RWPE2 (cell line): Measurements from ENCODE around the gene ZNF425.
A peak's percentile ranks its signal among the peaks of the same experiment; 100 is the strongest.
"Not testable (repeated sequence)": the region's sequence is repeated elsewhere in the genome, so short reads cannot be mapped to it uniquely, and the experiment has no call there.

Source experiments
- ATAC-seq: fragments of 200-7000 bp; cut with Tn5 transposase; 3 replicates; pipeline ENCODE4 v1.9.1; 2021; ENCODE audit warnings: low read depth
- DNase-seq: peaks from one replicate; pipeline ENCODE4 v3.0.0-alpha.2; 2020; ENCODE audit warnings: low spot score
- H3K27ac ChIP-seq: fragments of 450-650 bp; 2 replicates; pipeline ENCODE4 v1.5.1; 2017; ENCODE audit warnings: mild to moderate bottlenecking; ENCODE audit not compliant: poor library complexity, severe bottlenecking
- H3K27me3 ChIP-seq: fragments of 250-450 bp; sonication (Bioruptor Pico); 2 replicates; pipeline ENCODE4 v1.5.1; 2021; ENCODE audit warnings: mild to moderate bottlenecking, moderate library complexity; ENCODE audit not compliant: insufficient read depth, poor library complexity, severe bottlenecking
- H3K36me3 ChIP-seq: fragments of 250-450 bp; sonication (Bioruptor Pico); 2 replicates; pipeline ENCODE4 v1.5.1; 2020; ENCODE audit warnings: low read depth, mild to moderate bottlenecking, moderate library complexity
- H3K4me1 ChIP-seq: fragments of 250-450 bp; sonication (Bioruptor Pico); 2 replicates; pipeline ENCODE4 v1.5.1; 2021; ENCODE audit warnings: mild to moderate bottlenecking, moderate library complexity; ENCODE audit not compliant: insufficient read depth, poor library complexity, severe bottlenecking
- H3K4me3 ChIP-seq: fragments of 250-450 bp; sonication (Bioruptor Pico); 2 replicates; pipeline ENCODE4 v1.5.1; 2021; ENCODE audit warnings: mild to moderate bottlenecking, moderate library complexity; ENCODE audit not compliant: severe bottlenecking
- H3K9me3 ChIP-seq: fragments of 250-450 bp; sonication (Bioruptor Pico); 2 replicates; pipeline ENCODE4 v1.5.1; 2021; ENCODE audit warnings: mild to moderate bottlenecking, moderate library complexity; ENCODE audit not compliant: severe bottlenecking
- TF ChIP-seq, protein P1 (sequence below): fragments of 450-650 bp; IDR thresholded peaks from one replicate; pipeline ENCODE4 v1.5.1; 2017; ENCODE audit warnings: mild to moderate bottlenecking, moderate library complexity; ENCODE audit not compliant: poor library complexity, severe bottlenecking

Gene ZNF425

DNA sequence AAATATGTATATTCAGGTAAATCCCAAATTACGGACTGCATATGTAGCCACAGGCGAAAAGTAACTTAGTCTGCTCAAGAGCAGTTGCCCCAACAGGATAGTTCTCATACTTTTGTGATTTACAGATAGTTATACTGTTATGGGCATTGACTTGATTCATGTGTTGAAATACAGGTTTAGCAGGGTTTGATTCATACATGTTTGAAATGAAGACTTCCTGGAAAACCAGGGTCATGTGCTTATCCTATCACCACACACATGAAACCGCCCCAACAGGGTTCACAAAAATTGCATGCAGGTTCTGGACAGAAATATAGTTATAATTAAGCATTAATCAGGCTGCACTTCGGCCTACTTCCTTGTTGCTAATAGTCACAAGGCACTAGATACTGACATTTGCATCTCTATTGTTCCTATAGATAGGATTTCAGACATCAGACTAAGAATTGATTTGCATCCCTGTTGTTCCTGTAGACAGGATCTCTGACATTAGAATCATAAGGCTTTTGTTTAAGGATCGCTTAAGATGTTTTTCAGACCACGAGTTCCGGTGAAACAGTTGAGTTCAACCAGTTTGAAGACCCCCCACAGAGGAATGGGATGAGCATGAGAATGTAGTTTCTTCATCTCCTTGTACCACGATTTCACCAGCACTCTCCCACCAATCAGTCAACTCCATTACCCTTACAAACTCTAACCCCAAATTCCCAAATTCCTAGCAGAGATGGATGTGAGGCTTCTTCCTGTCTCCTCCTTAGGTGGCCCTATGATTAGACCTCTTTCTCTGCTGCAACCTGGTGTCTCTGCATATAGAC, 19.1 kb upstream of the ZNF425 start:
- peaks cover 24% of the 10 kb centered on the region for H3K4me1 ChIP-seq
- TF ChIP-seq, protein P1, sequence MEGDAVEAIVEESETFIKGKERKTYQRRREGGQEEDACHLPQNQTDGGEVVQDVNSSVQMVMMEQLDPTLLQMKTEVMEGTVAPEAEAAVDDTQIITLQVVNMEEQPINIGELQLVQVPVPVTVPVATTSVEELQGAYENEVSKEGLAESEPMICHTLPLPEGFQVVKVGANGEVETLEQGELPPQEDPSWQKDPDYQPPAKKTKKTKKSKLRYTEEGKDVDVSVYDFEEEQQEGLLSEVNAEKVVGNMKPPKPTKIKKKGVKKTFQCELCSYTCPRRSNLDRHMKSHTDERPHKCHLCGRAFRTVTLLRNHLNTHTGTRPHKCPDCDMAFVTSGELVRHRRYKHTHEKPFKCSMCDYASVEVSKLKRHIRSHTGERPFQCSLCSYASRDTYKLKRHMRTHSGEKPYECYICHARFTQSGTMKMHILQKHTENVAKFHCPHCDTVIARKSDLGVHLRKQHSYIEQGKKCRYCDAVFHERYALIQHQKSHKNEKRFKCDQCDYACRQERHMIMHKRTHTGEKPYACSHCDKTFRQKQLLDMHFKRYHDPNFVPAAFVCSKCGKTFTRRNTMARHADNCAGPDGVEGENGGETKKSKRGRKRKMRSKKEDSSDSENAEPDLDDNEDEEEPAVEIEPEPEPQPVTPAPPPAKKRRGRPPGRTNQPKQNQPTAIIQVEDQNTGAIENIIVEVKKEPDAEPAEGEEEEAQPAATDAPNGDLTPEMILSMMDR, result no peak
- no peak overlapping the region for H3K4me3 ChIP-seq
- H3K36me3 ChIP-seq, result peaks cover 7% of the 10 kb centered on the region; the same call in 1 of the 2 replicates
- peak; percentile 78 for ATAC-seq
- peak overlapping the region; percentile 84 for H3K27ac ChIP-seq
- DNase-seq, result no peak
- no peaks in the 10 kb centered on the region for H3K27me3 ChIP-seq
- H3K9me3 ChIP-seq, result no peaks in the 10 kb centered on the region

DNA sequence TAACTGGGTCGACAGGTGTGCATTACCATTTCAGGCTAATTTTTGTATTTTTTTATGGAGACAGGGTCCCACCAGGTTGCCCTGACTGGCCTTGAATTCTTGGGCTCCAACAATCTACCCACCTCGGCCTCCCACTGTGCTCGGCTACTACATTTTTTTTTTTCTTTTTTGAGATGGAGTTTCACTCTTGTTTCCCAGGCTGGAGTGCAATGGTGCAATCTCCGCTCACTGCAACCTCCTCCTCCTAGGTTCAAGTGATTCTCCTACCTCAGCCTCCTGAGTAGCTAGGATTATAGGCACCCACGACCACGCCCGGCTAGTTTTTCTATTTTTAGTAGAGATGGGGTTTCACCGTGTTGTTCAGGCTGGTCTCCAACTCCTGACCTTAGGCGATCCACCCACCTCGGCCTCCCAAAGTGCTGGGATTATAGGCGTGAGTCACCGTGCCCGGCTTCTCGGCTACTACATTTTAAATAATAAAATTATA, 18.4 kb upstream of the ZNF425 start:
- not testable (repeated sequence) for H3K9me3 ChIP-seq, DNase-seq, H3K36me3 ChIP-seq, H3K27me3 ChIP-seq
- Histone ChIP-seq H3K4me3 (peak overlapping the region; percentile 5), H3K27ac (peak overlapping the region; percentile 84), H3K4me1 (peaks cover 24% of the 10 kb centered on the region)
- ATAC-seq, result peak; percentile 34

DNA sequence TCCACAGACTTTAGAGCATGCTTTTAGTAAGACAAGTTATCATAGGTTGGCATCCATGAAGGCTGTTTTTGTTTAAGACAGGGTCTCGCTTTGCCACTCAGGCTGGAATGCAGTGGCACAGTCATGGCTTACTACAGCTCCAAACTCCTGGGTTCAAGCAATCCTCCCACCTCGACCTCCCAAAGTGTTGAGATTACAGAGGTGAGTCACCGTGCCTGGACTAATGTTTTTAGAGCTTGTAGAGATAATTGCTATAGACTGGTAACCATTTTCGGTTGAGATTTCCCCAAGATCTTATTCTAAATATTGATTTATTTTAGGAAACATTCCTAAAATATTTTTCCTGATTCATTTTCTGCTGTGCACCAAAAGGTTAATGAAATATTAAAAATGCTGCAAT, 15.8 kb upstream of the ZNF425 start:
- peaks cover 5% of the 10 kb centered on the region; the same call in 1 of the 2 replicates for H3K36me3 ChIP-seq
- DNase-seq (no peak), ATAC-seq (no peak)
- no peak overlapping the region for H3K27ac ChIP-seq
- H3K27me3 ChIP-seq, result no peaks in the 10 kb centered on the region
- no peak overlapping the region for H3K4me3 ChIP-seq
- TF ChIP-seq, protein P1, result no peak
- H3K9me3 ChIP-seq, result no peaks in the 10 kb centered on the region
- H3K4me1 ChIP-seq, result peaks cover 22% of the 10 kb centered on the region

DNA sequence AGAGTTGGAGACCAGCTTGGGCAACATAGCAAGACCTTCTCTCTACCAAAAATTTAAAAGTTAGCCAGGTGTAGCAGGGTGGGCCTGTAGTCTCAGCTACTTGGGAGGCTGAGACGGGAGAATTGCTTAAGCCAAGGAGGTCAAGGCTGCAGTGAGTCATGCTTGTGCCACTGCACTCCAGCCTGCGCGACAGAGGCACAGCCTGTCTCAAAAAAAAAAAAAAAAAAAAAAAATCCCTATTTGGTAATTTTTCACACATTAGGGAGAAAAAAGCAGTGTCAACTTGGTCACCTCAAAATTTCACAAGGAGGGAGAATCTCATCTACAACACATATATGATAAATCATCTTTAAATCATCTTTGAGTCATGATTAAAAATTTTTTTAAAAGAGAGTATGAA, 14.7 kb upstream of the ZNF425 start:
- Histone ChIP-seq H3K27me3 (no peaks in the 10 kb centered on the region), H3K4me3 (no peak overlapping the region), H3K36me3 (peaks cover 5% of the 10 kb centered on the region; the same call in 1 of the 2 replicates), H3K27ac (no peak overlapping the region), H3K9me3 (no peaks in the 10 kb centered on the region), H3K4me1 (peaks cover 20% of the 10 kb centered on the region)
- TF ChIP-seq, protein P1, result no peak
- DNase-seq (no peak), ATAC-seq (no peak)

DNA sequence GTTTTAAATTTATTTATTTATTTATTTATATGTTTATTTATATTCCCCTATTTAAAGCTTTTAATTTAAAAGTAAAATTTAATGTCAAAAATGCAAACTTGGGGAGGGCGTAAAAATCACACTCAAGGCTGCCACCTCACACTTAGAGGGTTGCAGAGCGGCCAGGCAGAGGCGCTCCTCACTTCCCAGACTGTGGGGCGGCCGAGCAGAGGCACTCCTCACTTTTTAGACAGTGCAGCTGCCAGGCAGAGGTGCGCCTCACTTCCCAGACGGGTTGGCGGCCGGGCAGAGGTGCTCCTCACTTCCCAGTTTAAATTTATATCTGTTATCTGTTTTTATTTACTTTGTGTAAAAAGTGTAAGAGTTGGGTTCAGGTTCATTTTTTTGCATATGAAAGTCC, 10.0 kb upstream of the ZNF425 start:
- ATAC-seq (no peak), DNase-seq (no peak)
- H3K4me1 ChIP-seq, result no peaks in the 10 kb centered on the region
- no peaks in the 10 kb centered on the region for H3K27me3 ChIP-seq
- TF ChIP-seq, protein P1, result no peak
- H3K36me3 ChIP-seq, result peaks cover 12% of the 10 kb centered on the region
- H3K27ac ChIP-seq, result no peak overlapping the region
- H3K4me3 ChIP-seq, result no peak overlapping the region
- H3K9me3 ChIP-seq, result no peaks in the 10 kb centered on the region
